GM18867 (cell line): ENCODE data around the gene KIF26B.
"Not testable (repeated sequence)": the region's sequence is repeated elsewhere in the genome, so short reads cannot be mapped to it uniquely, and the experiment has no call there.

Experiments used
- ATAC-seq: cut with Tn5 transposase; IDR thresholded peaks from one replicate; pipeline ENCODE4 v1.9.1; 2021; ENCODE audit warnings: mild to moderate bottlenecking, moderate library complexity; ENCODE audit not compliant: unreplicated experiment

The KIF26B gene

DNA sequence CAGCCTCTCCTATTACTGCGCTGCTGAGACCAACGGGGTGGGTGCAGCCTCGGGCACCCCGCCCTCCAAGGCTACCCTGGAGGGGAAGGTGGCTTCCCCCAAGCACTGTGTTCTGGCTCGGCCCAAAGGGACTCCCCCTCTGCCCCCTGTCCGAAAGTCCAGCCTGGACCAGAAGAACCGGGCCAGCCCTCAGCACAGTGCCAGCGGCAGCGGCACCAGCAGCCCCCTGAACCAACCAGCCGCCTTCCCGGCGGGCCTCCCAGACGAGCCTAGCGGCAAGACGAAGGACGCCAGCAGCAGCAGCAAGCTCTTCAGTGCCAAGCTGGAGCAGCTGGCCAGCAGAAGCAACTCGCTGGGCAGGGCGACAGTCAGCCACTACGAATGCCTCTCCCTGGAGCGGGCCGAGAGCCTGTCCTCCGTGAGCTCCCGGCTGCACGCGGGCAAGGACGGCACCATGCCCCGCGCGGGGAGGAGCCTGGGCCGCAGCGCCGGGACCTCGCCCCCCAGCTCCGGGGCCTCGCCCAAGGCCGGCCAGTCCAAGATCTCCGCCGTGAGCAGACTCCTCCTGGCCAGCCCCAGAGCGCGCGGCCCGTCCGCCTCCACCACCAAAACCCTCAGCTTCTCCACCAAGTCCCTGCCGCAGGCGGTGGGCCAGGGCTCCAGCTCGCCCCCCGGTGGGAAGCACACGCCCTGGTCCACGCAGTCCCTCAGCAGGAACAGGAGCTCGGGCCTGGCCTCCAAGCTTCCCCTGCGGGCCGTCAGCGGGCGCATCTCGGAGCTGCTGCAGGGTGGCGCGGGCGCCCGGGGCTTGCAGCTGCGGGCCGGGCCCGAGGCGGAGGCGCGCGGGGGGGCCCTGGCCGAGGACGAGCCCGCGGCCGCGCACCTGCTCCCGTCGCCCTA is 533.1 kb downstream of the KIF26B start:
- ATAC-seq = no peak

DNA sequence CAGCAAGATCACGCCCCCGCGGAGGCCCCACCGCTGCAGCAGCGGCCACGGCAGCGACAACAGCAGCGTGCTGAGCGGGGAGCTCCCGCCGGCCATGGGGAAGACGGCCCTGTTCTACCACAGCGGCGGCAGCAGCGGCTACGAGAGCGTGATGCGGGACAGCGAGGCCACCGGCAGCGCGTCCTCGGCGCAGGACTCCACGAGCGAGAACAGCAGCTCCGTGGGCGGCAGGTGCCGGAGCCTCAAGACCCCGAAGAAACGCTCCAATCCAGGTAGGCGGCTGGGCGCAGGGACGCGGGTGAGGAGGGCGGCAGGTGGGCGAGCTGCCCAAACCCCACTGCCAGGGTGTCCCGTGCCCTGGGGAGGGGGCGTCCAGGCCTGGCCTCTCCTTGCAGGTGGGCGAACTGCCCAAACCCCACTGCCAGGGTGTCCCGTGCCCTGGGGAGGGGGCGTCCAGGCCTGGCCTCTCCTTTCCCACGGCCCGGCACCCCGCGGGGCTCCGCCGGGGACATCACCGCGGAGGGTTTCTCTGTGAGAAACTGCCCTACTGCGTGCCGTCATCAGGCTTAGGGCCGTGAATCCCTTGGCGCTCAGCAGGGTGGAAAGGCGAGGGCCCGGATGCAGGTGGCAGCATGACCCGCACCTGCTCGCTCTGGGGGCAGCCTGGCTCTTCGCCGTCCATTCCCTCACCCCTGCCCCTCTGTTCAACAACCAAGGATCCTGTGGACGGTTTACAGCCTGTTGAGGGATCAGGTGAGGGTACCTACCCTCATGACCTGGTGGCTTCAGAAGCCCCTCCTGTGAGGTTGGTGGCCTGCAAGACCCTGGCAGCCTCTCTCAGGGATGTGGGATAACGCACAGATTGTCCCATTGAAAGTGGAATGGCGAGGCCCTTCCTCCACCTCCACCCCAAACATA is 534.0 kb downstream of the KIF26B start:
- no peak for ATAC-seq

DNA sequence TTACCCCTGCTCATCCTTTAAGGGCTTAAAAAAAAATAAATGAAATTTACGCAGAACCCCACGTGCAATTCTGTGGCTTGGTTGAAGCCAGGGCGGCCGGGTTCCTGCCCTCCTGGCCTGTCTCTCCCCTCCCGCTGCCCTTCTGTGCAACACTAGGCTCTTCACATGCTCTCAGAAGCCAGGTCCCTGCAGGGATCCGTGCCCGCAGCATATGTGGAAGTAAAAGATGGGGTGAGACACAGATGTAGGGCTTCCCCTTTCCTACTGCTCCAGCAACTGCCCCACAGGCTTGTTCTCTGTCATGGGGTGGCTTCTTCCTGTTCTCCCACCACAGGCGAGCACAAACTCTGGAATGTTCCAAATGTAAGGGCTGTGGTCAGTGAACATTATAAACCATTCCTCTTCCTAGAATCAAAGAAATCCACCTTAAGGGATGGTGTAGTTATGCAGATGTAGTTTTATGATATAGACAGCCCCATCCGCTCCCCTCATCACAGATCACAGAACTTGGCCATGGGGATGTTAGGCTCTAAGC is 535.4 kb downstream of the KIF26B start:
- no peak for ATAC-seq

DNA sequence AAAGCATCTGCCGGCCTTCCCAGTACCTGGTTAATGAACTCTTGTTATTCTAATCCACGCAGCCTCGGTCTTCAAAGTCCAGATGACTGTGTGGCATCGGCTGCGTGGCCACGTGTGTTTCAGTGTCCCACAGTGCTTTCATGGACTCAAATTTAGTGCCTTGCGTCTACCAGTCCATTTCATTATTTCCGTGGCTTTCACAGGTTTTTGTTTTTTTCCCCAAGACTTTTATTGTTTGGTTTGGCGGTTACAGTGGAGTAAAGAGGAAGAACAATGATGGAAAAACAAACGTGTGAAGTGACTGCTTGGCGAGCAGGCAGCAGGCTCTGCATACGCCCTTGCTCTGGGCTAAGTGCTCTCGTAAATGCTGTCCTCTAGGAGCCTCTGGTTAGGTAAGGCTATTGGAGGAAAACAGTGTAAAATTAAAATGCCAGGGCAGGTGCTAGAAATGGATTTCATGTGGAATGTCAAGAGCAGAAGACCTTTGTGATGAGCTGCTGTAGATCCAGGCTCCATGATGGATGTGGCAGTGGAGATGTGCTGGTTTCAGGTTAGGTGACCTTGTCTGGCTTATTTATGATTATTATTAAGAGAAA is 536.3 kb downstream of the KIF26B start:
- ATAC-seq = no peak

DNA sequence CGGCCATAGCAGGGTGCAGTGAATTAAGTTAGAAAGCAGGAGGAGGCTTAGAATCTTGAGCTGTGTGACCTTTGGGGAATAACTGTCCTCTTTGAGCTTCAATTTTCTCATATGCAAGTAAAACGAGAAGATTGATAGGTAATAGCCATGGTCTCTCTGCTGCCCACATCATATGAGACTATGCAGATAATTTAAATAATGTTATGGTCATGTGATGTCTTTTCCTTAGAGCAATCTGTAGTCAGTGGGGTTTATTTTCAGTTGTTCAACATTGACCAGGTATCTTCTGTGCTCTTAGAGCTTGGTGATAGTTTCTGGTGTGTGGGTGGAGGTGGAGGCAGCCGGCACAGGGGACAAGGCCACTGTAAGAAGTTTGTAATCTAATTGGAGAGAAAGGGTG is 537.1 kb downstream of the KIF26B start:
- no peak for ATAC-seq

DNA sequence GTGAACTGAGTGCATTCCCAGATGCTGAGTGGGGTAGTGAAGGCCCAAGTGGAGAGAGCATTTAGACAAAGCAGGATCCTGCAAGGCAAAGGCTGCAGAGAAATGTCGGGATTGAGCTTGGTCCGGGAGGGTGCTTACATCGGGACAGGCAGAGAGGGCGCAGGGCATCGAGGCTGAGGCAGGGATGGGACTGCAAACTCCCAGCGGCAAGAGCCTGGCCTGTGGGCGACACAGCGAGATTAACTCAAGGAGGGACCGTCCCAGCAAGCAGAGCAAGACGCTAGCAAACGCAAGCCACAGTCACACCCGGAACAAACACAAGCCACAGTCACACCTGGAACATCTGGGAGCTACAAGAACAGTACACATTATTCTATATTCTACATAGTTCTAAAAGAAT is 537.5 kb downstream of the KIF26B start:
- no peak for ATAC-seq

DNA sequence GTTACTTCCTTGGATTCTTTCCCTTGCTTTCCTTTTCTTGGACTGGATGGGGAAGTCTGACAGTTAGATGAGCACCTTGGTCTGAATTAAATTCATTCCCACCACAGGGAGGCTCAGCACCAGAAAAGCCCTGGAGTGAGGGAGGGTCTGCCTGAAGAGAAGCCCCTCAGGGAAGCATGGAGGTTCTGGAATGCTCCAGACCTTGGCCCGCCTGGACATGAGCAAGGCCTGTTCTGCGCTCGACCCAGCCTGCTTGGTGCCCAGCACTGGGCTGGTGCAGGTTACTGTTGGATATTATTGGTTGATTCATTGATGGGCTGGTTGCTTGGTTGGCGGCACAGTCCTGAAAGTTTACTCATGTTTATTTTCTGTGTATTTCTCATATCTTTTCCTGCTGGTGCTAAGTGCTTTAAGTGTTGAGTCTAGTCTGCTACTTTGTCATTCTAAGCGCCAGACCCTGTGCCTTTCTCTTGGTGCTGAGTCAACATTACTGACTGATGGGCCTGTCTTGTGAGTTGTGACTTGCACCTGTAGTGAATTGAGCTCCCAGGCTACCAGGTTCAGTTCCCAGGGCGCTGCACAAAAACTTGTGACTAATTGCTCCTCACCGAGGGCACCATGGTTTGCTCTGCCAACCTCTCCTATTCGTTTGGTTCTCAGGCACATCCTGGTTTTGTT is 538.5 kb downstream of the KIF26B start:
- no peak for ATAC-seq

DNA sequence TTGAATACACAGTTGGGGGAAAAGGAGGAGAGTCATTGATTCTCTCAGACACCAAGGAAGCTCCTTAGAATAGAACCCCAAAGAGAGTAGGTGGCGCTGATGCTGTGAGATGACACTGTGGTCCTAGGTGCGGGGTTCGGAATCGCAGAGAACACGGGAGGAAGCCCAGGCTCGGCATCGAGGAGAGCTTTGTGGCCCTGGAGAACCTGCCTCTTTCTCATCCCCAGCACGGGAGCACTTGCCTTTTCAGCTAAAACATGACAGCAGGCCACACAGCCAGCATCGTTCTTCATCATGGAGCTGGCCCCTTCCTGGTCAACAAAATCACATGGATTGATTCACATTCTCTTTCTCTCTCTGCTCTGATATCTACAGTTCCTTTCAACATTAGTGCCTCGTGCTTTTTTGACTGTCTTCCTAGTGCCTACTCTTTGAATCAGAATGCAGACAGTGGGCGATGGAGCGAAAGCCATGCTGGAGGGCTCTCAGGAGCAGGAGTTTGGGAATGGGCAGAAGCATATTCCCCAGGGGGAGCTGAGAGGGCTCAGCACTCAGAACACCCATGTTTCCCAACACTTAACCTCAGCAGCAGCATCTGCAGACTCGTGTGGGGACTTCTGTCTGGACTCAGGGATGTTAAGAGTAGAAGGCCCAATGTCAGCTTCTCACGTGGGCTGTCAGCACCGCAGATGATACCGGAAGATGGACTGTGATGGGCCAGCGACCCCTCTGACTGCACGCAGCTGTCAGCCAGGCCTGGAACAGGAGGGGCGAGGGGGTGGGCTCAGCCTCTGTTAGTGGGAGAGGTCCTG is 539.4 kb downstream of the KIF26B start:
- no peak for ATAC-seq

DNA sequence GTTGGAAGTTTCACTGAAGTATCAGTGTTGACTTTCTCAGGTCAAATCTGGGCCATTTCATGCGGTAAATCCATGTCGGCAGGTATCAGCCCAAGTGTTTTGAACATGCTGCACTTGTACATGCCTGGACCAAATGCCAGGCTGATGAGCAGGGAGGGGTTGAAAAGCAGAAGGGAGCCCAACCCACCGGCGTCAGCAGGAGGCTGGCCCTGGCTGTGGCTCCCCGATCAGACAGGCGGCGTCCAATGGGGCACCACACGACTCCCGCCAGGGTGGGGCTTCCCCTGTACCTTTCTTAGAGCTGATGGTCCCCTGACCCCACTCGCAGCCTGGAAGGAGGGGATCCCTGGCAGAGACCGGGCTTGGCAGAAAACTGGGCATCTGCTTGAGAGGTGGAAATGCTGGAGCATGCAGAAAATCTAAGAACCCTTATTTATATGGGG is 540.0 kb downstream of the KIF26B start:
- ATAC-seq = no peak

DNA sequence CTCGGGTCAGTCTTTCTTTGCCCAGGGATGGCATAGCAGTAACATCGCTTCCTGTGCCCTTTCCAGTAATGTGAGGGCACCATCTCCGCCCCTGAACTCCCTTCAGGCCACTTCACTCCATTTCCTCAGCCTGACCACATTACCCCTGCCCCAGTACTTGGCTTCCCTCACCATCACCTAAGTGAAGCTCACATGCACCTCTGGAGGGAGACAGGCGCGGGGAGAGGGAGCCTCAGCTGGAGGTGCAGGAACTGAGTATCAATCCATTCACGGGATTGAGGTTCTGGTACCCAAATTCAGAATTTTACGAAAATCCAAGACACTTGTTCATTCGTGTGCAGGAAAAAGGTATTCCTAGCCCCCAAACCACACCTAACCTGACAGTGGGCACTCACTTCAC is 540.4 kb downstream of the KIF26B start:
- no peak for ATAC-seq

DNA sequence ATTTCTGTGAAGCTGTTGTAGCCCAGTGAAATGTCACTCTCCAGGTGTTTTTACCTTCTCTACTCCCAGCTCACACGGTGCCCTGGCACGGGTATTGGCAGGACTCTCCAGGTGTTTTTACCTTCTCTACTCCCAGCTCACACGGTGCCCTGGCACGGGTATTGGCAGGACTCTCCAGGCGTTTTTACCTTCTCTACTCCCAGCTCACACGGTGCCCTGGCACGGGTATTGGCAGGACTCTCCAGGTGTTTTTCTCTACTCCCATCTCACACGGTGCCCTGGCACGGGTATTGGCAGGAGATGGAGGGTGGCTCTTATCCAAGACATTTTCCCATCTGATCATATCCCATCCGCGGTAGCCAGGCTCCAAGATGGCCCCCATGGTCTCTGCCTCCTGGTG is 540.9 kb downstream of the KIF26B start:
- ATAC-seq = not testable (repeated sequence)

DNA sequence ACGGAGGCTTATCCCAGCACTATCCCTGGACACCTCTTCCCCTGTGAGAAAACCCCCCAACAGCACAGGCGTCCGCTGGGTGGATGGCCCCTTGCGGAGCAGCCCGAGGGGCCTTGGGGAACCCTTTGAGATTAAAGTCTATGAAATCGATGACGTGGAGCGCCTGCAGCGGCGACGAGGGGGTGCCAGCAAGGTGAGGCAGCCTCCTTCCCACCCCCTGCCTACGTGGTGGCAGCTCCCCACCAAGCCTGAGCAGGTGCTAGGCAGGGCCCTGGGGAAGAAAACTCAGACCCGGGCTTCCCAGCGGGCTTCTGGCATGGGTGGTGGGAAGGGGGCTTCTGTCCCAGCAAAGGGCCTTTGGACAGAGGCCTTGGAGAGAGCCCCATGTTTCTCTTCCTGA is 543.3 kb downstream of the KIF26B start:
- no peak for ATAC-seq

DNA sequence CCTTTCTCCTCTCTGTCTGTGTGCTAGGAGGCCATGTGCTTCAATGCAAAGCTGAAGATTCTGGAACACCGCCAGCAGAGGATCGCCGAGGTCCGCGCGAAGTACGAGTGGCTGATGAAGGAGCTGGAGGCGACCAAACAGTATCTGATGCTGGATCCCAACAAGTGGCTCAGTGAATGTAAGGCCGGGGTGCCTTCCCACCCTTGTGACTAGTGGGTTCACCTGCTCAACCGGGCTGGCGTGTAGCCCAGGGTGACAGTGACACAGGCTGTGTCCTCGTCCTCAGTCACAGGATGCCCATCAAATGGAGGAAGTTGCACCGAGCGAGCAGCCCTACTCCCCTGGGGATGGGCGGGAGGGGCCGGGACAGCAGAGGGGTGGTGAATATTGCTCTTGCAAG is 544.1 kb downstream of the KIF26B start:
- no peak for ATAC-seq

DNA sequence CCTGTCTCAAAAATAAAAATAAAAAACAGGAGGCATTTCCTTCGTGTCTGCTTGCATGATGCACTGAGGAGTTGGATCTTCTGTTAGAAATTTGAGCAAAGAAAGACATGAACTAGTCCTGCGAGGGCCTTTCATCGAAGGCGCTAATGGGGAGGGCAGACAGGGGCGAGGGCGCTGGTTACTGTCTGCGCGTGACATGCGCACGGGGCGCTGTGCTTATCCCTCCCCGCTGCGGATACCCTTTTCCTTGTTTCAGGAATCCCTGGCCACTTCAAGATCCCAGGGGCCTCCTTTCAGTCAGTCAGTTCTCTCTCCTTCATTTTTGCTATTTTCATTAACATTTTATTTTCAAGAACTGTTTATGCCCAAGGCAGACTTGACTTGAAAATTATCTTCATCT is 545.8 kb downstream of the KIF26B start:
- ATAC-seq = no peak

DNA sequence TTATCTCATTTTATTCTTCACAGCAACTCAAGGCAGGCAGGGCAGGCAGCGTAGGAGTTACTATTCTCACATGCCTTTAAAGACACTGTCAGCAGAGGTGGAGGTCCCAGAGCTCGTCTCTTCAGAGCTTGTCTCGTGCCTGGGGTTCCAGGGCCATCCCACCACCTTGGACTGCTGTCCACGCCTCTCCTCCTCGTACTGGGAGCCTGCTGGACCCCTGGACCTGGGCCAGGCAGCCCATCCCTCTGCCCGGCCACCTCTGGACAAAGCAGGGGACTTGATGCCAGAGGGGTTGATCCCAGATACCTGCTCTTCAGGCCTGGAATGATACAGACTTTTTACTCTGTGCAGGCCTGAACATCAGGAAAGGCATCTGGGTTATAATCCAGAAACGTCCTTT is 546.8 kb downstream of the KIF26B start:
- ATAC-seq = no peak

DNA sequence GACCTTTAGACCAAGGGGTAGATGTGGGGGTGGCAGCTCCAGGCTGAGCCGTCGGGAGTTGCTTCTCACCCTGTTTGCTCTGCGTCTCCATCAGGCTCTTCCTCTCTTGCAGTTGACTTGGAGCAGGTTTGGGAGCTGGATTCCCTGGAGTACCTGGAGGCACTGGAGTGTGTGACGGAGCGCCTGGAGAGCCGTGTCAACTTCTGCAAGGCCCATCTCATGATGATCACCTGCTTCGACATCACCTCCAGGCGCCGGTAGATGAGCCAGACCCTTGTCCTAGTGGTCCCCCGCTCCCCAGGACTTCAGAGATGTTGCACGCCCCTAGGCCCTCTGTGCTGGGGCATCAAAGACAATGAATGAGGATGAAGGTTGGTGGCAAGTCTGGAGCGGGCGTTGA is 547.6 kb downstream of the KIF26B start:
- ATAC-seq = no peak

DNA sequence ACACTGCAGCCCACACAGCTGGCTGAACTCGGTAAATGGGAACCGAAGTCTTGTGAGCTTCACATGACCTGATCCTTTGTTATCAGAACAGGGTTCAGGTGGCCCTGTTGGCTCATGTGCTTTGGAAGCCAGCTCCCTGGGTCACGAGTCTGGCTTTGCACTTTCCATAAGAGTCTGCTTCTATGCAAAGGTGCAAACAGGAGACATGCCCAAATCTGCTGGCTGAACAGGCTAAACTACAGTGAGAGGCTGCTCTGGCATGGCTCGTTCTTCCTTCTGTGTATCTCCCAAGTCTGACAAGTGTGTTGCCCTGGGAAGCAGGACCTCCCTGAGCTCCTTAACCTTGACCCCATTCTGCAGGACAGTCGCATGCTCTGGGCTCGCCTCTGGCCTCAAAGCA is 549.6 kb downstream of the KIF26B start:
- no peak for ATAC-seq

DNA sequence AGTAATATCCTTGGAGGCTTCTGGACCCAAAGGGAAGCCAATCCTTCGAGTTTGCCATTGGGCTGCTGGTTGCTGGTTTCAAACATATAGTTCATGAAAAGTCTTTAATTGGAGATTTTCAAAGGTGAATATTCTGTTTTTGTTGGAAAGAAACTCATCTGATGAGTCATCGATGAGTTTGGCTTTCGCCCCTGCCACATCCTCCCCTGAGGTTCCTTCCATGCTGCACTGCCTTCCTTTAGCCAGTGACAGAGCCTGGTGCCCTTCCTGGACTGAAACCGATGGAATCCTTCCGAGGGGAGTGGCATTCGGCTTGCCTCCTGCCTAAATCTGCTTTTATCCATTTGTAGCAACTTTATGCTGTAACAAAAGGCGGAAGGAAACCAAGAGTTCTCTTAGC is 550.0 kb downstream of the KIF26B start:
- no peak for ATAC-seq

DNA sequence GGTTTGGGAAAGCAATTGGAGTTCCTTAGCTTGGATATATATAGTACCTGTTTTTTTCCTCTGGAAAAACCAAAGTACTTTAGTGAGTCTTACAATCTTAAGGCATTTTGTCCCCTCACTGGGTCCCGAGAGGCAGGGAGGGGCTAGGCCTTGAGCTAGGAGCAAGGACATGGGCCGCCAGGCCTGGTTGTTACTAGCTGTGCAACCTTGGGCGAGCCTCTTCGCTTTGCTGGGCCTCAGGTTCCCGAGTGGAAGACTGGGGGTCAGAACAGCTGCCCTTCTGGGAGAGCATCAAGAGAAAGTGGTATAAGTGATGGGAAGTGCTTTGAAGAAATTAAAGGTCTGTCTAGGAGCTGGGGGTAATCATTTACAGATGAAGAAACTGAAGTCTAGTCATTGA is 553.2 kb downstream of the KIF26B start:
- no peak for ATAC-seq
